PC-3 (cell line): ENCODE results near the gene MYO7A. TPM values are rescaled to one million over a fixed set of nuclear protein-coding genes. Genes with fewer than 3 reads are reported as not detected.

Experiments used
- ATAC-seq: fragments of 200-7000 bp; cut with Tn5 transposase; 2 replicates; pipeline ENCODE4 v1.9.1; 2020; ENCODE audit warnings: mild to moderate bottlenecking, moderate library complexity
- BruUV-seq: library from RNA; stranded (reverse); fragments of 400-500 nt; replicated peaks from 2 replicates; lab custom pipeline; 2021; lab: Mats Ljungman, UMichigan
- CTCF ChIA-PET: fragments of 300-600 bp; sonication (Branson Sonifier 250); formaldehyde crosslinking; loops from one replicate; lab custom pipeline; 2022; ENCODE audit warnings: antibody characterized with exemption; lab: Charles Lee
- POLR2A ChIA-PET: fragments of 300-600 bp; sonication (Branson Sonifier 250); formaldehyde crosslinking; loops from one replicate; lab custom pipeline; 2022; ENCODE audit warnings: antibody characterized with exemption; ENCODE audit not compliant: unreplicated experiment; lab: Charles Lee
- DNase-seq: peaks from one replicate; pipeline ENCODE4 v3.0.0-alpha.2; 2015
- H2AFZ ChIP-seq: fragments of 300-600 bp; sonication (generic); 2 replicates; pipeline ENCODE4 v1.6.0; 2016; ENCODE audit warnings: antibody characterized with exemption, low read length
- H3F3A ChIP-seq: fragments of 300-600 bp; sonication (generic); one replicate; pipeline ENCODE4 v1.6.0; 2017; ENCODE audit warnings: antibody characterized with exemption, low read length, control low read depth, mild to moderate bottlenecking; ENCODE audit not compliant: unreplicated experiment
- H3K27ac ChIP-seq: fragments of 300-600 bp; sonication (generic); 2 replicates; pipeline ENCODE4 v1.5.1; 2016; ENCODE audit warnings: mild to moderate bottlenecking, low read length
- H3K27me3 ChIP-seq: fragments of 300-600 bp; sonication (generic); 2 replicates; pipeline ENCODE4 v1.6.1; 2016; ENCODE audit warnings: low read length, mixed read lengths
- H3K36me3 ChIP-seq: fragments of 300-600 bp; sonication (generic); 2 replicates; pipeline ENCODE4 v1.6.1; 2016; ENCODE audit warnings: low read depth, mixed run types, low read length, mixed read lengths
- H3K4me1 ChIP-seq: fragments of 300-600 bp; sonication (generic); 2 replicates; pipeline ENCODE4 v1.5.1; 2016; ENCODE audit warnings: low read length; ENCODE audit not compliant: insufficient read depth
- H3K4me2 ChIP-seq: fragments of 300-600 bp; sonication (generic); 2 replicates; pipeline ENCODE4 v1.6.0; 2016; ENCODE audit warnings: low read length
- H3K4me3 ChIP-seq: fragments of 300-600 bp; sonication (generic); 2 replicates; pipeline ENCODE4 v1.5.1; 2016; ENCODE audit warnings: mild to moderate bottlenecking, low read length, mixed read lengths
- H3K79me2 ChIP-seq: fragments of 300-600 bp; sonication (generic); 2 replicates; pipeline ENCODE4 v1.6.1; 2017; ENCODE audit warnings: low read length, mixed read lengths
- H3K9ac ChIP-seq: fragments of 300-600 bp; sonication (generic); 2 replicates; pipeline ENCODE4 v1.6.0; 2016; ENCODE audit warnings: mild to moderate bottlenecking, low read length
- H3K9me2 ChIP-seq: fragments of 300-600 bp; sonication (generic); replicated peaks from 2 replicates; pipeline ENCODE4 v1.6.1; 2016; ENCODE audit warnings: mixed run types, low read length, mixed read lengths
- H3K9me3 ChIP-seq: fragments of 300-600 bp; sonication (generic); 2 replicates; pipeline ENCODE4 v1.6.1; 2016; ENCODE audit warnings: low read length, mixed read lengths
- H4K20me1 ChIP-seq: fragments of 300-600 bp; sonication (generic); 2 replicates; pipeline ENCODE4 v1.6.1; 2016; ENCODE audit warnings: low read length, mixed read lengths
- EZH2 ChIP-seq: fragments of 300-600 bp; sonication (generic); IDR thresholded peaks from one replicate; pipeline ENCODE4 v1.6.1; 2017; ENCODE audit warnings: antibody characterized with exemption, mild to moderate bottlenecking, low read length; ENCODE audit not compliant: unreplicated experiment
- EZH2phosphoT487 ChIP-seq: fragments of 300-600 bp; sonication (generic); IDR thresholded peaks from 2 replicates; pipeline ENCODE4 v1.6.1; 2018; ENCODE audit warnings: mild to moderate bottlenecking, antibody characterized with exemption, low read length, borderline replicate concordance
- intact Hi-C: fragments of 100-400 bp; cut with micrococcal nuclease; formaldehyde crosslinking; loops from 2 replicates; pipeline ENCODE4 v1.9.0; 2023
- total RNA-seq: library from RNA; depleted of rRNA; stranded (reverse); fragments of >200 nt; gene quantifications from 2 replicates; pipeline ENCODE4 v1.2.3, GENCODE V29; 2014
- TF ChIP-seq, protein P1 (sequence below): fragments of 300-600 bp; sonication (generic); conservative IDR thresholded peaks from 2 replicates; pipeline ENCODE4 v1.5.1; 2017; ENCODE audit warnings: antibody characterized with exemption, low read depth, mild to moderate bottlenecking, low read length

MYO7A gene
- total RNA-seq, 1 experiment from 2014 or later, result 0.66 TPM

DNA sequence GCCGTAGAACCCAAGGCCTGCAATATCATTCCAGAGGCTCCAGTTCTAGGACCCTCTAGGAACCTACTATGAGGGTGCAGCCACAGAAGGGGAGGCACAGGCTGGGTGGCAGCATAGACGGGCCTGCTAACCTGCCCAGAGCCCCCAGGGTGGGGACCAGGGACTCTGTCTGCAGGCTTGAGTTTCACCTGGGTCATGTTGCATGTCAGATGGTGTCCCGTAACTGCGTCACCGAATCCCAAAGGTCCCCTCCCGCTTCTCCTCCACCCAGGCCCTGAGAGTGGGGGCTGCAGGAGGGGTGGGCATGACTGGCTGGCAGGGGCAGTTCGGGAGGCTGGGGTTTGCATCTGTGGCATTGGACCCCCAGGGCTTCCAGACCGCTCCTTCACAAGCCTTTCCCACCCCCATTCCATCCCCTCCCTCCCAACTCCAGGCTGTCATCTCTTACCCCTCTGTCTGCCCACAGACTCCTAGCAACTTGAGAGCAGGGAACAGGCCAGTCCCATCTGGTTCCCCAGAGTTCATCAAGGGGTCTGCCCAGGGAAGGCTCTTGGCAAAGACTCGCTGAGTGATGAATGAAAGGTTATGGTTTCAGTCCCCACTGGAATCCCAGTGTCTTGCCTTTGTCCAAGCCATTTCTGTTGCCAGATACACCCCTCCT is 16.3 kb downstream of the MYO7A start:
- no peak for ATAC-seq
- ChIA-PET POLR2A (no interaction called here), CTCF (no interaction called here)

DNA sequence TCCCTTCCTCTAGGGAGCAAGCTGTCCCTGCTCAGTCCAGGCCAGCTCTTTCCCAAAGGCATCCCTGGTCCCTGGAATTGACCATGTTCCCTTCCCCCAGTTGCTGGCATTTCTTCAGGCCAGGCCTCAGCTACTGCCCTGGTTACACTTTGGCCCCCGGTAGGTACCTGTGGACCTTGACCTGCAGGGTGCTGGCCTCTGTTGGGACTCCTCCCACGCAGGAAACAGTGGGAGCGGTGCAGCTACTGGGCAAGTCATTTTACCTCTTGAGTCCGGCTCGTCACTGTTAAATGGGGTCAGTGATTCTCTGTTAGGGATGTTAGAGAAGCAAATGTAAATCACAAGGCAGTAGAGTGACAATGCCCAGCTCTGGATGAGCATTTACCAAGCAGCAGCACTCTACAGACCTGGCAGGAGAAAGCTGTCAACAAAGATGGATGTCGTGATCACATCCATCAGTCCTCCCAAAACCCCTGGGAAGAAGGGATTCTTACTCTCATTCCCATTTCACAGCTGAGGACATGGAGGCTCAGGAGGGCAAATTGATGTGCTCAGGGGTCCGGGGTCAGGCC is 16.9 kb downstream of the MYO7A start:
- Histone ChIP-seq H3K4me2 (no peak overlapping the region), H3K9me2 (no peaks in the 10 kb centered on the region), H3K9me3 (no peaks in the 10 kb centered on the region), H3K79me2 (no peaks in the 10 kb centered on the region), H2AFZ (no peak overlapping the region), H3K36me3 (no peaks in the 10 kb centered on the region), H3K4me3 (no peak overlapping the region), H3K27ac (no peak overlapping the region), H3K9ac (no peak overlapping the region), H3K4me1 (peaks cover 6% of the 10 kb centered on the region; the same call in 1 of the 2 replicates), H3K27me3 (no peaks in the 10 kb centered on the region), H3F3A (no peaks in the 10 kb centered on the region), H4K20me1 (no peaks in the 10 kb centered on the region)
- no peak for TF ChIP-seq EZH2phosphoT487
- TF ChIP-seq, protein P1, sequence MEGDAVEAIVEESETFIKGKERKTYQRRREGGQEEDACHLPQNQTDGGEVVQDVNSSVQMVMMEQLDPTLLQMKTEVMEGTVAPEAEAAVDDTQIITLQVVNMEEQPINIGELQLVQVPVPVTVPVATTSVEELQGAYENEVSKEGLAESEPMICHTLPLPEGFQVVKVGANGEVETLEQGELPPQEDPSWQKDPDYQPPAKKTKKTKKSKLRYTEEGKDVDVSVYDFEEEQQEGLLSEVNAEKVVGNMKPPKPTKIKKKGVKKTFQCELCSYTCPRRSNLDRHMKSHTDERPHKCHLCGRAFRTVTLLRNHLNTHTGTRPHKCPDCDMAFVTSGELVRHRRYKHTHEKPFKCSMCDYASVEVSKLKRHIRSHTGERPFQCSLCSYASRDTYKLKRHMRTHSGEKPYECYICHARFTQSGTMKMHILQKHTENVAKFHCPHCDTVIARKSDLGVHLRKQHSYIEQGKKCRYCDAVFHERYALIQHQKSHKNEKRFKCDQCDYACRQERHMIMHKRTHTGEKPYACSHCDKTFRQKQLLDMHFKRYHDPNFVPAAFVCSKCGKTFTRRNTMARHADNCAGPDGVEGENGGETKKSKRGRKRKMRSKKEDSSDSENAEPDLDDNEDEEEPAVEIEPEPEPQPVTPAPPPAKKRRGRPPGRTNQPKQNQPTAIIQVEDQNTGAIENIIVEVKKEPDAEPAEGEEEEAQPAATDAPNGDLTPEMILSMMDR, result no peak
- no peak for TF ChIP-seq EZH2
- DNase-seq, result no peak
- no peak for ATAC-seq
- CTCF ChIA-PET, result no interaction called here
- BruUV-seq, result no TSS peak
- POLR2A ChIA-PET, result no interaction called here
- intact Hi-C loops, result no loop called here

More for the DNA sequence above, 16.3 kb downstream of the MYO7A start:
- H3K9ac ChIP-seq, result no peak overlapping the region
- H3K9me2 ChIP-seq, result no peaks in the 10 kb centered on the region
- no TSS peak for BruUV-seq
- H3K4me3 ChIP-seq, result no peak overlapping the region
- DNase-seq, result no peak
- no peaks in the 10 kb centered on the region for H3F3A ChIP-seq
- no peak overlapping the region for H3K4me2 ChIP-seq
- H4K20me1 ChIP-seq, result no peaks in the 10 kb centered on the region
- H3K27ac ChIP-seq, result no peak overlapping the region
- no peaks in the 10 kb centered on the region for H3K9me3 ChIP-seq
- no peak for TF ChIP-seq EZH2phosphoT487
- TF ChIP-seq, protein P1, result no peak
- no peak for TF ChIP-seq EZH2
- no peak overlapping the region for H2AFZ ChIP-seq
- H3K79me2 ChIP-seq, result no peaks in the 10 kb centered on the region
- peaks cover 6% of the 10 kb centered on the region; the same call in 1 of the 2 replicates for H3K4me1 ChIP-seq
- no peaks in the 10 kb centered on the region for H3K27me3 ChIP-seq
- H3K36me3 ChIP-seq, result no peaks in the 10 kb centered on the region
- intact Hi-C loops, result no loop called here
